GM19438 (cell line): ENCODE measurements around the gene LAMB3.

ENCODE experiments used
- ATAC-seq: cut with Tn5 transposase; IDR thresholded peaks from one replicate; pipeline ENCODE4 v1.9.1; 2021; ENCODE audit warnings: low read depth; ENCODE audit not compliant: unreplicated experiment

LAMB3 gene

DNA sequence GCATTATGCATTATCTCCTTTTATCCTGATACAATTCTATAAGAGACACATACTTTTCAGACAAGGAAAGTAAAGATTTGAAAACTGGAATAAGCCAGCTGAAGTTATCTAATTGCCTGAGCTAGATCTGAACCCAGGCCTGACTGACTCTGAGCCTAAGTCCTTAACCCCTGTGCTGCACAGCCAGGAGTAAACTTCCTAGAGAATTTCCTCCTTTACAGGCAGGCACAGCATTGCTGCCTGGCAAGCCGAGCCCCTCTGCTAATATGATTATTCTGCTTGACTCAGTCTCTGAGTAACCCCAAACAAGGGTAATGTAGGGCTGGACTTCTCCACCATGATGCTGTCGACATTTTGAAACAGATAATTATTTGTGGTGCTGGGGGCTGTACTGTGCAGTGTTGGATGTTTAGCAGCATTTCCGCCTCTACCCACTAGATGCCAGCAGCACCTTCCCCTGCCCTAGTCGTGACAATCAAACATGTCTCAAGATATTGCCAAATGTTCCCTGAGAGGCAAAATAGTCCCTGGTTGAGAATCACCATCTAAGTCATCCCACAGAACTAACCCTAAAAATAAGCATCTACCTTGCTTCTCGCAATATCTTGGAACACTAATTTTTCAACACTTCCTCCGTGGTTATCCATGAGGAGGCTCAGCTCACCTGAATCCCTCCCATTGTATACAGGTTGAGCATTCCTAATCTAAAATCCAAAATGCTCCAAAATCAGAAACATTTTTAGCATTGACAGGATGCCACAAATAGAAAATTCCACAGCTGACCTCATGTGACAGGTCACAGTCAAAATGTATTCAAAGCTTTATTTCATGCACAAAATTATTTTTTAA, 50.2 kb downstream of the LAMB3 start:
- no peak for ATAC-seq

DNA sequence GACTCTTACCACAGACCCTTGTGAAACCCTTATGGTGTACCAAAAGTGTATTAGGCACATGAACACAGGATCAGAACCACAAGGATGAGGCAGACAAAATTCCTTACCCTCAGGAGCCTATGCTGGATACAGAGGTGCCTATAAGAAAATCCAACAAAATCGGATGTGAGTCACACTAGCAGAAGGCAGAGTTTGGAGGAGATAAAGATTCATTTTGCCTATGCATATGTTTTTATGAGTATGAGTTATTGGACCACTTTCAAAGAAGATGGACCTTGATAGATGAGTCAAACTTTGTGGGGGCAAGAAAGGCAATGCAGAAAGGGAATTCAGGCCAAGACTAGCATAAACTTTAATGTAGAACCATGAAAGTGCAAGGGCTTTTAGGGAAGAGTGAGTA, 51.7 kb downstream of the LAMB3 start:
- ATAC-seq: no peak

DNA sequence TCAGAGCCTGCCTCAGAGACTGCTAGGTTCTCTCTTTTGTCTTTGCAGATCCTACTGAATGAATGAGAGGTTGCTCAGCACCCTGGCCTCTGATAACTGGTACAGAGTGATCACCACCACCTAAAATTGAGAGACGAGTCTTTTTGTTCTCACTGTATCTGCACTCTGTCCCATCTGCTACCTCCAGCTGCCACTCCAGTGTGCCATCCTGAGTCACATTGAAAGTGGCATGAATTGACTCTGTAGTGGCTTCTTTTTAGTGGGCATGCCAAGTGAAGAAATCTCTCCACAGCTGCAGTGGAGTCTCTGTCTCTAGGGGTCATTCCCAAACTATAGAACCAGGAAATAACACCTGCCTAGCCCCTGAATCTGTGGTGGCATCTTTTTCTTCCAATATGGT, 54.0 kb downstream of the LAMB3 start:
- ATAC-seq: no peak

DNA sequence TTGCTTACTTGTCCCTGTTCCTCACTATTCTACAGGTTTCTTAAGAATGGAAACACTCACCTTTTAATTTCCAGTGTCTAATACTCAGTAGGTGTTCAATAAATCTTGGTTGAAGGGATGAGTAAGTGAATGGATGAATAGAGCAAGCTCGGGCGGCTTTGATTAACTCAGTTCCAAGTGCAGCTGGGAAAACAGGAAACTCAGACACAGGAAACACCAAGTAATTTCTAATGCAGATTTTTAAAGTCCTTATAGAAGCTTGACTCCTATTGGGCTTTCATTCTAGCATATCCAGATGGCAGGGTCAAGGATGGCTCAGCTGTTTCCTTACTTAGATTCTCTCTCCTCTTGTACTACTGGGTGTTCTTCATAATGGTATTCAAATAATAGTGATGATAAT, 54.7 kb downstream of the LAMB3 start:
- no peak for ATAC-seq

DNA sequence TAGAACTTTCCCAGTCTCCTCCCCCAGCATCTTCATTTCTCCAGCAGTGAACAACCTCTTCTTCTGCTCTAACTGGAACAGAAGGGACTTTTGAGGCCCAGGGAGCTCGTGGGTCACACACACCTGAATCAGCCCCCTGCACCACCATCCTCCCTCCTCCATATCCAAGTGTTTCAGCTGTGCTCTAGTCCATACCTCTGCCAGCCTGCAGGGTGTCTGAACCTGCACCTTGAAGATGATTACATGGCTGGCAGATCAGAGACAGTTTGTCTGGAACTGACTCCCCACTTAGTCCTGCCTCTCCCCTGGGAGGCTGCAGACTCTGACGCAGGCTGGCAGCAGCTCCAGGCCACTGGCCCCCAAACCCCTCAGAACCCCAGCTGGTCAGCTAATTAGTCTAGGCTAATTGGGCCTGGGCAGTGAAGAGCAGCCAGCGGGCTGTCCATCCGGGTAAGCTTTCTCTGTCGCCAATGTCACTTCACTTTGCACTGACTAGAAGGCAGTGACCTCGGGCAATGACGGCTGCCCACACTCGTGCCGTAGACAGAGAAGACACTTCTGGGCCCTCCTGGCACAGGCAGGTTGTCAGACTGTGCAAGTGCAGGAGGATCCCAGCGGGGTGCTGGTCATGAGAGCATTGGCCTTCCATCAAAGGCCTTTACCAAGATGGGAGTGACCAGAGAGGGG, 56.5 kb downstream of the LAMB3 start:
- ATAC-seq: no peak

DNA sequence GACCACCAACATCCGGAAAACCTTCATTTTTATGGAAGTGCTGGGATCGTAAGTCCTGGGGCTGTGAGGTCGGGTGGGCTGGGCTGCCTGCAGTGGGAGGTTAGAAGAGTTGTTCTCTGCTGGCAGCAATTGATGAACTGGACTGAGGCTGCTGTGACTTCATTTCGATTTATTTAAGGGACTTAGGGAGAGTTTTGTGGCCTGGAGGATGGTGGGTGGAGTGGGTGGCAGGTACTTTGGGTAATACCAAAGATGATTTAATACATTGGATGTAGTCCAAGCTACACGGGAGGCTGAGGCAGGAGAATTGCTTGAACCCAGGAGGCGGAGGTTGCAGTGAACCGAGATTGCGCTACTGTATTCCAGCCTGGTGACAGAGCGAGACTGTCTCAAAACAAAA, 57.2 kb downstream of the LAMB3 start:
- no peak for ATAC-seq

DNA sequence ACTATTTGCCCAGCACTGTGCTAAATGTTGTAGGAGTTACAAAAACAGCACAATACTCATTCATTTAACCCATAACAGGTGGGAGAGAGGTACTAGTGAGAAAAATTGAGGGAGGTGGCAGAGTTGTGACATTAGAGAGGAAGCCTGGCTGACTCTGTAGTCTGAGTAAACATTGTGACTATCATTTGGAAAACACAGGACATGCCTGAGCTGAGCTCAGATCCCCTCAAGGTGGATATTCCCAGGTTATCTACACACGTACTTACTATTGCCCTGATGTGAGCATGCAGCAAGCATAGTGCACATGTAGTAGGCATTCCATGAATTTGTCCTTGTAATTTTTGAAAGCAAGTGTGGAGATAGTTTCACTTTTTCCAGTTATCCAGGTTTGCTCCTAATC, 57.8 kb downstream of the LAMB3 start:
- ATAC-seq: no peak

DNA sequence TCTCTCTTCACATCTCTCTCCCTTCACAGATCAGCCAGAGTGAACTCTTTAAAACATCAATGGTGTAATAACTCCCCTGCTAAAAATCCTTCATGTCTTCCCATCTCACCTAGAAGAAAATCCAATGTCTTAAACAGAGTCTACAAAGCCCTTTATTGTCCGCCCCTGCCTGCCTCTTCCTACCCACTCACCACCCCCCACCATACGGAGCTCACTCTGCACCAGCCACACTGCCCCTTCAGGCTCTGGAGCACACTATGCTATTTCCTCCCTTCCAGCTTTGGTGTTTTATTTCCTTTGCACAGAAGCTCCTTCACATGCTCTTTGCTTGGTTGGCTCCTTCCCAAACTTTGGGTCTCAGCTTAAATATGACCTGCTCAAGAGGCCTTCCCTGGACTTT, 58.5 kb downstream of the LAMB3 start:
- no peak for ATAC-seq

DNA sequence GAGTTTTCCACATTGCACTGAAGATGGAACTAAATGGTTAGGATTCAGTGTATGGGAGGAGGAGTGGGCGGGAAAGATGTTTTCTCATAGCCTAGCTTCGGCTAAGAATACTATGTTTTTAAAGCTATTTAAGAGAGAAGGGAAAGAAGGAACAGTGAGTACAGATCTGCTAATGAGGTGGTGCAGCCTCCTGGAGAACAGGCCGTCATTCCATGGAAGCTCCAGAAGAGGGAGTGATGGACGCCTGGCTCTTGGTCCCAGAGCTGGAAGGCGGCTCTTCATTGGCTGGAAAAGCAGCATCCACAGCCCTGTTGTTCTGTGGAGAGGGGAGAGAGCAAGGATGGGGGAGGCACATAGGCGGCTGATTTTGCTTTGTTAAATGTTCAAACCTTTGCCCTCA, 61.8 kb downstream of the LAMB3 start:
- ATAC-seq: no peak

DNA sequence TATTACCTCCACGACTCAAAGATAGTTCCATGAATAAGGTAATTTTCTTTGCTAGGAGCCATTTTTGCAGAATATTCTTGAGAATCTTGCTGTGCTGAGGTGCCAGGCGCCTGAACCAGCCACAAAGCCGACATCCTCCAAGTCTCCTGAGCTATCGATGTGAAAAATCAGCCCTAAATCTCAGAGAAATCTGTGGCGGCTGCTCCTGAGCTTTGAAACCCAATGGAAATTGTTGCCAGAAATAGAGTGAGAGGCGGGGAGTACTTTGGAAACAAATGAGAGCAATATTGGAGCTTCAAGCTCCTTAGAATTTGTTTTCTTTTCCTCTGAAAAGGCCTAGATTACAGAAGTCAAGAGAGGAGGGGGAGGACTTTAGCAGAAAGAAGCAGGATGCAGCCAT, 62.4 kb downstream of the LAMB3 start:
- no peak for ATAC-seq

DNA sequence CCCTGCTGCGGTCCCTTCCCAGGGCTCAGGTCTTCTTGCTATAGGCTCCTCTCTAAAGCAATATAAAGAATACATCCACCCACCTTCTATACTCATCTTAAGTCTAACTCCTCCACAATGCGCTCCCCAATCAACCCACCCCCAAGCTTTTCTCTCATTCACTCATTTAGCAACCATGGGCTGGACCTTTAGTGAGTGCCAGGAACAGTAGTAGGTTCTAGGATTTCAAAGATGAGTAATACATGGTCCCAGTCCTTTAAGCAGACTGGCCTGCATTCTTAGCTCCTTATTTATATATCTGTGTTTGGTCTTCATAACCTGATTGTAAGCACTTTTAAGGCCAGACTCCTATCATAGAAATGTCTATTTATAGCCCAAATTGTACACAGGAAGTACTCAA, 62.8 kb downstream of the LAMB3 start:
- no peak for ATAC-seq

DNA sequence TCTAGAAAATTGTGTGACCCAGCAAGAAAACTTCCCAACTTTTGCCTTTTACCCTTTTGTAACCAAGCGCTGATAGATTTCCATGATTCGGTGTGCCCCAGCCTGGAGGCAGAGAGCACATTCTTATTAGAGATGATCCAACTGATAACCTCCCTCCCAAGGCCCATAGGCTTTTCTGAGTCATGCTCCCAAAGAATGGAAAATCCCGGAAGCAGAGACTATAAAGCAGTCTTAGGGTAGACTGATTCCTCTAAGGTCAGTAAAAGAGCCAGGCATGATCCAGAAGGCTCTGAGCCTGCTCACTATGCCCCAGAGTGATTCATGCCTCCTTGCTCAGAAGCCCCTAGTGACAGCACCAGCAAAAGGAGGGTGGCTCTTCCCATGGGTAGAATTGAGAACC, 64.4 kb downstream of the LAMB3 start:
- no peak for ATAC-seq

DNA sequence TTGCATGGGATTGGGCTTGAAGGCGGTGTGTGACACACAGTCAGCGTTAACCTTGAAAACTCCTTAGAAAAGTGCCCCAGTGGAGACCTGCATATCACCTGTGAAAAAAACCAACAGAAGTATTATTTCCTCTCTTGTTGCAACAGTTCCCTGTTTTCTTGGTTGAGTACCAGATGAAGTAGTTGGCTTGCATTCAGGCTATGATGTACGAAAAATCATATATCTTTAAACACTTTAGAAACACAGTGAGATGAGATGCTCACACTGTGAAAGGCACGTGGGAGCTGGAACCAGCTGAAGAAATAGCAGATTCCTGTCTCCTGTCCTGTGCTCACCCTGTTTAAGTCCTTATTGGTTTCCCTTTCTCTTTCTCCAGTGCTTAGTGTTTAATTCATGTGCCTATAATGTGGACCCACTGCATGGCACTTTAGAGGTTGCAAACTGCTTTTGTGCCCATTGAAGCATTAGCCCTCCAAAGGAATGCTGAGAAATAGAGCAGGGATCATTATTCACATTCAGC, 65.9 kb downstream of the LAMB3 start:
- ATAC-seq: no peak

DNA sequence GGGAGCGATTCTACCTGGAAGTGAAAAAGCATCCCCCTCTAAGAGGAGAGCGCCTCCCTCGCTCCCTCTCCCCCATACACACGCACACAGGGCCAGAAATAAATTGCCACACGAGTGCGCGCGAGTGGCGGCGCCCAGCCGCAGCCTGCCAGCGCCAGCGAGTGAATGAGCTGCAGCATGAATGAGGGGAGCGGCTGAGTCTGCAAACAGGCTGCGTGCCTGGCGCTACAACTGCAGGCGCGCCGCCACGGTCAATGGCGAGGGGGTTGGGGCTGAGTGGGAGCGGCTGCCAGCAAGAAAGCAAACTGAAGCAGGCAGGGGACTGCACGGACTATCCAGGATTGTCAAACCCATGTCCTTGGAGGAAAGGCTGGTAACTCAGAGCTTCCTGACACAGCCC, 66.6 kb downstream of the LAMB3 start:
- no peak for ATAC-seq

DNA sequence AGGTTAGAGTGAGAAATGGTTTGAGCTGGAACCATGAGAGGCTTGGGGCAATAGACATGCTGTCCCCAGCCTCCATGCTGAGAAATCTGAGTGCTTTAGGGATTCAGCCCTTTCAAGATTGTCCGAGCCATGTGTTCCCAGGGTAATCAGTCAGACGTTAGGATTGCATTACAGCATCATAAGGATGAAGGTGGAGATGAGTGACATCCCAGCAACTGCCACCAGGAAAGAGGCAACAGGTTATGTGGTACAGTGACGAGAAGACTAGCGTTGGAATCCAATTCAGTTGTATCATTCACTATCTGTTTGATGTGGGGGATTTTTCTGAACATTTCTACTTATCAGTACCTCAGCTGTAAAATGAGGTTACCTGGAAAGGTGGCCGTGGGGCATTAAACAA, 67.0 kb downstream of the LAMB3 start:
- no peak for ATAC-seq

DNA sequence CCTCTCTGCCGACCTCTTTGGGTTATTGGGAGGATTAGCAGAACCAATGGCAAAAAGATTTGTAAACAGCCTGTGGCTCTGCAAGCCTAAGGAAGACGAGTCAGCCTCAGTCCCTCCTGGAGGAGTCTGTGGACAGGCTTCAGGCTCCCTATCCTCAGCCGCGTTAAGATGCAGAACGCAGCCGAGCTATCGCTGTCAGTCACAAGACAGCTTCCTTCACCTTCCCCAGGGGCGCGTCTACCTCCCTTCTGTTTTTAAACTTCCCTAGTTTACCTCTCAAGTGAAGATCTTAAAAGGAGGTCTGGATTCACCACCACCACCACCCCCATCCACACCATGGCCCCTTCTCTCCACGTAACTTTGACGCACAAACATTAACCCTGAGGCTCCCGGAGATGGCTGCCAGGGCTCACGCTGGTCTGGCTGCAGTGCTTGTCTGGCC, 68.0 kb downstream of the LAMB3 start:
- ATAC-seq: no peak

DNA sequence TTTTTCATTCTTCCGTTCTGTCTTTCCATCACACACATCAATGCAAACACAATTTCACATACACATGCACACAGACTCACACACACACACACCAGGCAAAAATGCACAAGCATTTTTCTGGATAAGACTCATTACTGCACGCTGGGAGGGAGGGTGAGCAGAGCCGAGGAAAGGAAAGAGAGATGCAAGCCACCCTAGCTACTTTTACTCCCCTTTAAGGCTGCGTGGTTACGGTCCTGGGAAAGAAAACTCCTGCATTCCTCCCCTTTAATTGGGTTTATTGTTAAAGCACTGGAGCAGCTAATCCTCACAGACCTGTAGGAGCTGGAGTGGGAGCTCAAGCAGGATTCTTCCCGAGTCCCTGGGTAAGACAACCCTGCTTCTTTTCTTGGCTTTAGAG, 68.8 kb downstream of the LAMB3 start, which contains the start of gene CAMK1G:
Gene CAMK1G (plus strand): TSS at position 307 of the 400 bp plus-strand sequence. CDS start 11,270 bp downstream, outside the sequence.
- ATAC-seq: no peak

DNA sequence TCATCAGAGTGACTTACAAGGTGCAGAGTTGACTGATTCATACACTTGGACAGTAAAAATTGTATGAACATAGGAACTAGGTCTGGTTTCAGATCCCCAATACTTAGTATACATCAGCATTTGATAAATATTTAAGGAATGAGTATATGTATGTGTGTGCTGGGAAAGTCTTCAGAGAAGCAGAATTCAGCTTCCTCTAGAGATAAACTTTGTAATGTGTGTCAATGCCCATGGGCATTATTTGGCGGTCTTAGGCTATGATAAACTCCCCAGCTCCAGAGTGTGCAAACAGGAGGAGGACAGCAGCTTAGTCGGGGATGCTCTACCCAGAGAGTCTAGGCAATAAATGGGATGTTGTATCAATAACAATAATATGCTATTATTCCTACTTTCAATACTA, 71.6 kb downstream of the LAMB3 start:
- ATAC-seq: no peak

DNA sequence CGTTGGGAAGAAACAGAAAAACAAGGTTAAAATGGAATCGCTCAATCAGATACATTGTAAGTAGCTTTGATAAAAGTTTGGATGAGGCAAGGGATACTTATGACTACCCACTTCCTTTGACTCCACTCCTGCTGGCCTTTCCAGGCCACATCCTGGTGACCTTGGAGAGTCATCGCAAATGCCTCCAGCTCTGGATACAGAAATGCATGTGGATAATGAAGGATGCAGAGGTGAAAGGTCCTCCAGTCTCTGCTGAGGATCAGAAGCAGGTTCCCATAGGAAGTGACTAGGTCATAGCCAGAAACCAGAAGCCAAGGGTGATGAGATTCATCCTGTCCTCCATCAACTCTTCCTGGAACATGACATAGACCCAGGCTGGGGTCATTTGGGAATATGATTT, 74.9 kb downstream of the LAMB3 start:
- no peak for ATAC-seq

DNA sequence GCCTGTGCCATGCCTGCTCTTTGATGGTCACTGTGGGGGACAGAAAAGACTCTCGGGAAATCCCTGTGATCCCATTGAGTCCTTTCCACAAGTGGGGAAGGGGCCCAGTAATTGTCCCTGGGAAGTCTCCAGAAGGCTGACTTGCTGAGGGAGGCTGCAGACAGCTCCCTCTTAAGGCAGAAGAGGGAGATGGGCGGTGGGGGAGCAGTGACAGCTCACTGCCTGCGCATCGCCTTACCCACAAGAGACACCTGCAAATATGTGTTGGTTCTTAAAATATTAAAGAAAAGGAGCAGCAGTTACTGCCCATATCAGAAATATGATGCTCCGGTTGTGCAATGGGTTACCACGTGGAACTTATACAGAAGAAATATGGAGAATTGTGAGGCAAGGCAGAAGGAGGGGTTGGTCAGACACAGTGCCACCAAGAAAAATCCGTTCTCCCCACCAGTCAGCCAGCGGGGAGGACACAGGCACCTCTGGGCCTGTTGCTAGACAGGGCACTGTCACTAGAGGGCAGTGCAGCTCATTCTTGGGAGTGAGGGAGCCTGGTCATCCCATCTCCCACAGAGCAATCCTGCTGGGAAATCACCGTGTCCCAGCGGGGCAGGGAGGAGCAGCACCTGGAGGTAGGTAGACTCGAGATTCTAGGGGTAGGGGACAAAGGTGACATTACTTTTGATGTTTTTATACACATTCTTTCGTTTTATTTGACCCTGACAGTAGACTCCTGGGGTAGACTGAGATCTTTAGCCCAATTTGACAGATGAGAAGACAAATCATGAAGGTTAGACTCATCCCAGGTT, 75.6 kb downstream of the LAMB3 start:
- ATAC-seq: peak; percentile 94

DNA sequence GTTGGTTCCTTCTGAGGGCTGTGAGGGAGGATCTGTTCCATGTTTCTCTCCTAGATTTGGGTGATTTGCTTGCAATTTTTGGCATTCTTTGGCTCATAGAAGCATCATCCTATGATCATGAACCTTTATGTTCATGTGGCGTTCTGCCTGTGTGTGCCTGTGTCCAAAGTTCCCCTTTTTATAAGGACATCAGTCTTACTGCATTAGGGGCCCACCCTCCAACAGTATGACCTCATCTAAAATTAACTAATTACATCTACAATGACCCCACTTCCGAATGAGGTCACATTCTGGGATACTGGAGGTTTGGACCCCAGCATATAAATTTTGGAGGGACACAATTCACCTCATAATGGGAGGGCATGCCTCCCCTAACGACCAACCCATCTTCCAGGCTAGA, 81.5 kb downstream of the LAMB3 start:
- ATAC-seq: no peak
